KMS-11 (cell line): Measurements from ENCODE around the gene XRCC6.
"Not testable (repeated sequence)": the region's sequence is repeated elsewhere in the genome, so short reads cannot be mapped to it uniquely, and the experiment has no call there.

Experiments
- H2AFZ ChIP-seq: fragments of 200-600 bp; sonication (generic); 2 replicates; pipeline ENCODE4 v1.6.1; 2016; ENCODE audit warnings: antibody characterized with exemption, mixed run types, low read depth
- H3K27ac ChIP-seq: fragments of 200-600 bp; sonication (generic); 2 replicates; pipeline ENCODE4 v1.6.1; 2016; ENCODE audit warnings: mild to moderate bottlenecking, mixed run types
- H3K27me3 ChIP-seq: fragments of 200-600 bp; sonication (generic); 2 replicates; pipeline ENCODE4 v1.6.1; 2017; ENCODE audit warnings: mild to moderate bottlenecking, low read depth, mixed run types, moderate library complexity; ENCODE audit not compliant: insufficient read depth
- H3K36me3 ChIP-seq: fragments of 200-600 bp; sonication (generic); 2 replicates; pipeline ENCODE4 v1.6.1; 2017; ENCODE audit warnings: mild to moderate bottlenecking, mixed run types; ENCODE audit not compliant: insufficient read depth
- H3K4me1 ChIP-seq: fragments of 200-600 bp; sonication (generic); 2 replicates; pipeline ENCODE4 v1.6.1; 2016; ENCODE audit warnings: mild to moderate bottlenecking, low read depth, mixed run types; ENCODE audit not compliant: poor library complexity, severe bottlenecking
- H3K4me2 ChIP-seq: fragments of 200-600 bp; sonication (generic); 2 replicates; pipeline ENCODE4 v1.7.0; 2016; ENCODE audit warnings: mild to moderate bottlenecking, mixed run types
- H3K4me3 ChIP-seq: fragments of 200-600 bp; sonication (generic); IDR thresholded peaks from 2 replicates; pipeline ENCODE4 v1.6.1; 2017; ENCODE audit warnings: low read depth, low read length, mixed read lengths; ENCODE audit not compliant: insufficient read depth
- H3K79me2 ChIP-seq: fragments of 200-600 bp; sonication (generic); 2 replicates; pipeline ENCODE4 v1.6.1; 2016; ENCODE audit warnings: low read depth, mixed run types; ENCODE audit not compliant: insufficient read depth
- H3K9ac ChIP-seq: fragments of 200-600 bp; sonication (generic); 2 replicates; pipeline ENCODE4 v1.6.1; 2016; ENCODE audit warnings: mild to moderate bottlenecking, mixed run types
- H4K20me1 ChIP-seq: fragments of 200-600 bp; sonication (generic); 2 replicates; pipeline ENCODE4 v1.6.1; 2016; ENCODE audit warnings: mild to moderate bottlenecking, mixed run types; ENCODE audit not compliant: insufficient read depth
- TF ChIP-seq, protein P1 (sequence below): fragments of 200-600 bp; sonication (generic); conservative IDR thresholded peaks from 2 replicates; pipeline ENCODE4 v1.6.1; 2017; ENCODE audit warnings: low read depth, mild to moderate bottlenecking, antibody characterized with exemption, low read length, moderate library complexity, mixed read lengths

Gene XRCC6

DNA sequence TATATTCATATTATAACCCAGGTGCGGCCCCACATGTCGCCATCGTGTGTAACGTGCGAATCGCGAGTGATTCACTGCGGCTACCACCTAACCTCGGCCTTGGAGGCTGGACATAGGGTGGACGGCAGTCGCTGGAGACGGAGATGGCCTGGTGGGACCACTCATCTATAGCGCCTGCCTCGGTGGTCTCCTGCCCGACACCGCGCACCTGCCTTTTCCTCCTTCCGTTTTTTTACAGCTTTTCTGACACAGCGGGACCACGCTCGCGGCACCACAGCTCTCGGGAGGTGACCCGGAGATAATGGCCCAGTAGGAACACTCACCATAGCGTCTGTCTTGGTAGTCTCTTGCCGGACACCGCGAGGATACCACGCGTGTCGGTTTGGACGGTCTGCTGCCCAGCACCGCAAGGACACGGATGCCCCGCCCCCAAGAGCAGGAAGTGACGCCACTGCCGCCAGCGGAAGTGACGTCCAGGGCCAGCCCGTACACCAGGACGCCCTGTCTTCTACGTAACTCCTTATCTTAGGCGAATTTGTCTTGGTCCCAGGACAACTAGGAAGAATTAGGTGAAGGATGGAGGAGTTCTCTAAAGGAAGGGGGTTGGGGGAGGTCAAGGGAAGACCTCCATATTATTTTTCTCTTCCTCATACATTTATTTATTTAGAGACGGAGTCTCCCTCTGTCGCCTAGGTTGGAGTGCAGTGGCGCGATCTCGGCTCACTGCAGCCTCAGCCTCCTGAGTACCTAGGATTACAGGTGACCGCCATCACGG is 61.1 kb downstream of the XRCC6 start:
- Histone ChIP-seq H2AFZ (no peak overlapping the region), H3K27ac (no peak overlapping the region), H3K79me2 (peaks cover 90% of the 10 kb centered on the region), H3K27me3 (no peaks in the 10 kb centered on the region), H3K4me1 (peaks cover 9% of the 10 kb centered on the region), H3K9ac (no peak overlapping the region), H3K36me3 (no peaks in the 10 kb centered on the region), H4K20me1 (peaks cover 4% of the 10 kb centered on the region), H3K4me2 (no peak overlapping the region), H3K4me3 (no peak overlapping the region)
- TF ChIP-seq, protein P1, sequence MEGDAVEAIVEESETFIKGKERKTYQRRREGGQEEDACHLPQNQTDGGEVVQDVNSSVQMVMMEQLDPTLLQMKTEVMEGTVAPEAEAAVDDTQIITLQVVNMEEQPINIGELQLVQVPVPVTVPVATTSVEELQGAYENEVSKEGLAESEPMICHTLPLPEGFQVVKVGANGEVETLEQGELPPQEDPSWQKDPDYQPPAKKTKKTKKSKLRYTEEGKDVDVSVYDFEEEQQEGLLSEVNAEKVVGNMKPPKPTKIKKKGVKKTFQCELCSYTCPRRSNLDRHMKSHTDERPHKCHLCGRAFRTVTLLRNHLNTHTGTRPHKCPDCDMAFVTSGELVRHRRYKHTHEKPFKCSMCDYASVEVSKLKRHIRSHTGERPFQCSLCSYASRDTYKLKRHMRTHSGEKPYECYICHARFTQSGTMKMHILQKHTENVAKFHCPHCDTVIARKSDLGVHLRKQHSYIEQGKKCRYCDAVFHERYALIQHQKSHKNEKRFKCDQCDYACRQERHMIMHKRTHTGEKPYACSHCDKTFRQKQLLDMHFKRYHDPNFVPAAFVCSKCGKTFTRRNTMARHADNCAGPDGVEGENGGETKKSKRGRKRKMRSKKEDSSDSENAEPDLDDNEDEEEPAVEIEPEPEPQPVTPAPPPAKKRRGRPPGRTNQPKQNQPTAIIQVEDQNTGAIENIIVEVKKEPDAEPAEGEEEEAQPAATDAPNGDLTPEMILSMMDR: no peak

DNA sequence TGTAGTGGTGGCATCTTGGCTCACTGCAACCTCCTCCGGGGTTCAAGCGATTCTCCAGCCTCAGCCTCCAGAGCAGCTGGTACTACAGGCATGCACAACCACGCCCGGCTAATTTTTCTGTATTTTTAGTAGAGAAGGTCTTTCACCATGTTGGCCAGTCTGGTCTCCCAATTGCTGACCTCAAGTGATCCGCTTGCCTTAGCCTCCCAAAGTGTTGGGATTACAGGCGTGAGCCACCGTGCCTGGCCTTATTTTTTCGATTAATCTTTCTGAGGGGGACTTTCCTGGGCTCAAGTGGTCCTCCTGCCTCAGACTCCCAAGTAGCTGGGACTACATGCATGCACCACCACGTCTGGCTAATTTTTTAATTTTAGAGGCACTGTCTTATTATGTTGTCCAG is 62.0 kb downstream of the XRCC6 start:
- H3K4me2 ChIP-seq: no peak overlapping the region
- H2AFZ ChIP-seq: no peak overlapping the region
- H3K79me2 ChIP-seq: peaks cover 96% of the 10 kb centered on the region
- no peaks in the 10 kb centered on the region for H3K36me3 ChIP-seq
- H3K27ac ChIP-seq: no peak overlapping the region
- H4K20me1 ChIP-seq: peaks cover 4% of the 10 kb centered on the region
- peaks cover 9% of the 10 kb centered on the region for H3K4me1 ChIP-seq
- H3K27me3 ChIP-seq: no peaks in the 10 kb centered on the region
- H3K4me3 ChIP-seq: no peak overlapping the region
- TF ChIP-seq, protein P1: no peak
- H3K9ac ChIP-seq: no peak overlapping the region

DNA sequence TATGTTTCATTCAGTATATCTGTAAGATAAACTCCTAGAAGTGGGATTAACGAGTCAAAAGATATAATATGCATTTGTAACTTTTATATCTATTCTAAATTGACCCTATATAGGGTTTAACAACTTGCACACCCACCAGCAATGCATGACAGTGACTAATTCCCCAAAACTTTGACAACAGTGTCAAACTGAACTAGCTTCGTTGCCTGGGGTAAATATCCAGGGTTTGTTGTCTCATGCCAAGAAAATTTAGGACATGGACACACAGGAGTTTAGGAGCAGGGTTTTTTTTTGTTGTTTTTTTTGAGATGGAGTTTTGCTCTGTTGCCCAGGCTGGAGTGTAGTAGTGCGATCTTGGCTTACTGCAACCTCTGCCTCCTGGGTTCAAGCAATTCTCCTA is 62.5 kb downstream of the XRCC6 start:
- H3K36me3 ChIP-seq: no peaks in the 10 kb centered on the region
- H4K20me1 ChIP-seq: peaks cover 4% of the 10 kb centered on the region
- TF ChIP-seq, protein P1: no peak
- no peak overlapping the region for H3K4me2 ChIP-seq
- no peaks in the 10 kb centered on the region for H3K27me3 ChIP-seq
- no peak overlapping the region for H3K9ac ChIP-seq
- peaks cover 9% of the 10 kb centered on the region for H3K4me1 ChIP-seq
- no peak overlapping the region for H3K27ac ChIP-seq
- peaks cover 96% of the 10 kb centered on the region for H3K79me2 ChIP-seq
- no peak overlapping the region for H3K4me3 ChIP-seq
- no peak overlapping the region for H2AFZ ChIP-seq

- Histone ChIP-seq H3K4me3 (no peak overlapping the region), H3K4me1 (peaks cover 9% of the 10 kb centered on the region), H3K4me2 (no peak overlapping the region), H3K27ac (no peak overlapping the region), H3K9ac (no peak overlapping the region), H2AFZ (no peak overlapping the region), H3K27me3 (no peaks in the 10 kb centered on the region), H3K79me2 (peaks cover 90% of the 10 kb centered on the region), H3K36me3 (no peaks in the 10 kb centered on the region), H4K20me1 (peaks cover 4% of the 10 kb centered on the region)
- TF ChIP-seq, protein P1: no peak
These were observed 63.1 kb downstream of the XRCC6 start for GRCh38 chr22:41684194-41684593.

GRCh38 chr22:41686890-41687289 is 65.8 kb downstream of the XRCC6 start:
- not testable (repeated sequence) for H2AFZ ChIP-seq
- peak overlapping the region; percentile 97; the same call in 1 of the 2 replicates for H3K27ac ChIP-seq
- peak overlapping the region; percentile 71 for H3K4me2 ChIP-seq

More at GRCh38 chr22:41686890-41687289, 65.8 kb downstream of the XRCC6 start:
- not testable (repeated sequence) for H4K20me1 ChIP-seq, H3K27me3 ChIP-seq, H3K4me1 ChIP-seq, H3K4me3 ChIP-seq, H3K36me3 ChIP-seq
- Histone ChIP-seq H3K79me2 (peaks cover 67% of the 10 kb centered on the region), H3K9ac (peak overlapping the region; percentile 97; the same call in 1 of the 2 replicates)
